Esophagus muscularis mucosa (tissue), 4 donors: ENCODE measurements around the gene POU2F2. TPM values are rescaled to one million over a fixed set of nuclear protein-coding genes. Genes with fewer than 3 reads are reported as not detected.

Experiments
- DNase-seq: peaks from one replicate; pipeline ENCODE4 v3.0.0-alpha.2; 2017; ENCODE audit errors: extremely low spot score
- H3K27ac ChIP-seq, 4 donors: fragments of 200-600 bp; sonication (generic); replicated peaks in 1 of 4; 1 replicate in 3 of 4; 2 replicates in 1 of 4; pipeline ENCODE4 v1.5.1; 2016 to 2019; ENCODE audit warnings: mild to moderate bottlenecking in 1 of 4
- H3K27me3 ChIP-seq, 4 donors: fragments of 200-600 bp; sonication (generic); one replicate each; pipeline versions ENCODE4 v1.5.1 to v1.6.0; 2016 to 2019
- H3K36me3 ChIP-seq, 4 donors: fragments of 200-600 bp; sonication (generic); one replicate each; pipeline ENCODE4 v1.5.1; 2016 to 2019
- H3K4me1 ChIP-seq, 4 donors: fragments of 200-600 bp; sonication (generic); one replicate each; pipeline ENCODE4 v1.5.1; 2016 to 2019
- H3K4me3 ChIP-seq, 4 donors: fragments of 200-600 bp; sonication (generic); 1 replicate in 2 of 4; 2 replicates in 2 of 4; pipeline ENCODE4 v1.5.1; 2016 to 2019; ENCODE audit warnings: mild to moderate bottlenecking in 4 of 4, moderate library complexity in 1 of 4
- H3K9me3 ChIP-seq, 4 donors: fragments of 200-600 bp; sonication (generic); 1 replicate in 3 of 4; 2 replicates in 1 of 4; pipeline ENCODE4 v1.5.1; 2016 to 2019
- EP300 ChIP-seq: sonication (generic); formaldehyde crosslinking; IDR thresholded peaks from one replicate; pipeline ENCODE4 v1.6.1; 2017; ENCODE audit warnings: antibody characterized with exemption
- POLR2A ChIP-seq: fragments of 450-650 bp; IDR thresholded peaks from one replicate; pipeline ENCODE4 v1.6.1; 2017; ENCODE audit warnings: antibody characterized with exemption, moderate library complexity, mild to moderate bottlenecking, low read depth
- POLR2AphosphoS5 ChIP-seq, 2 donors: sonication (generic); formaldehyde crosslinking; IDR thresholded peaks; one replicate each; pipeline ENCODE4 v1.6.1; 2017; ENCODE audit warnings: antibody characterized with exemption in 2 of 2
- WGBS: methylation state at CpG from one replicate; pipeline ENCODE4 v1.1.5; 2018; 5-methylcytosine and 5-hydroxymethylcytosine counted together
- intact Hi-C: fragments of 100-400 bp; cut with DNase I; formaldehyde crosslinking; loops from one replicate; pipeline ENCODE4 v1.15.1; 2023
- total RNA-seq, 4 donors: library from RNA; depleted of rRNA; stranded (reverse); fragments of >200 nt; gene quantifications; one replicate each; pipeline versions ENCODE4 v1.1.0 to v1.2.1, GENCODE V29; 2016
- TF ChIP-seq, protein P1 (sequence below), 3 experiments: fragments of 200-600 bp in 2 of 3; fragments of 450-650 bp in 1 of 3; sonication (generic) in 2 of 3; IDR thresholded peaks; one replicate each; pipeline ENCODE4 v1.5.1; 2017 to 2019; ENCODE audit warnings: antibody characterized with exemption in 3 of 3, mild to moderate bottlenecking in 2 of 3, moderate library complexity in 1 of 3

Gene POU2F2
- total RNA-seq, 4 donors from 2014 or later = 0.52 to 2.5 (median 1.5) TPM

DNA sequence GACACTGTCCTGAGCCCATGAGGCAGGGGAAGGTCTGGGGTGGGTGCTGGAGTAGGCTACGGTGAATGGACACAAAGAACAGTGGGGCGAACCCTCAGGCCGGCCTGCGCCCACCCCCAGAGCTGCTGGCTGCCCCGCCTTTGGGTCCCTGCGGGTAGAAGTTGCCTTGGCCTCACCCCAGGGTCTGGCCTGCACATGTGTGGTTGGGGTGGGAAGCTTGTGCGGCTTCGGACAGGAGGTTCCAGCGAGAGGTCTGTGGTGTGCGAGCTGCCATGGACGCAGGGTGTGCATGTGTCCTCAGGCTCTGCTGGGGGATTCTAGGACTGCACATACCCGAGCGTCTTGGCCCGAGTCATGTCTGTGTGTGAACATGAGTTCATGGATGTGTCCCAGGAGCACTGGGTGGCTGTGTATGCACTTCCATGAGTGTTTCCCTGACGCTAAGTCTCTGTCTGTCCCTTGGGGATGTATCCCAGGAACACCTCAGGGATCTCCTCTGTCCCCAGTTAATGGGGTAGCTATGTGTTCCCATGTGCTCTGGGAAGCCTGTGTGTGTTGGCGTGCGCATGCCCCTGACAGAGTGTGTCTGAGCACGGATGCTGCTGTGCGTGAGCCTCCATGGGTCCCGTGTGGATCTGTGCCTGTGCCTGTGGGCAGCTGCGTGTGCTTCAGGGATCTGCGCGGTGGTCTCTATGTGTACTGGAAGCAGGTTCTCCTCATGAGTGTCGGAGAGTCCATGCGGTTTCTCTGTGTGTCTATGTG is 20.8 kb upstream of the POU2F2 start:
- 88% methylated on average over 24 of the region's 25 CpGs for WGBS
- peaks cover 0 to 87% (median 23%) of the 10 kb centered on the region in 4 donors for H3K27me3 ChIP-seq

DNA sequence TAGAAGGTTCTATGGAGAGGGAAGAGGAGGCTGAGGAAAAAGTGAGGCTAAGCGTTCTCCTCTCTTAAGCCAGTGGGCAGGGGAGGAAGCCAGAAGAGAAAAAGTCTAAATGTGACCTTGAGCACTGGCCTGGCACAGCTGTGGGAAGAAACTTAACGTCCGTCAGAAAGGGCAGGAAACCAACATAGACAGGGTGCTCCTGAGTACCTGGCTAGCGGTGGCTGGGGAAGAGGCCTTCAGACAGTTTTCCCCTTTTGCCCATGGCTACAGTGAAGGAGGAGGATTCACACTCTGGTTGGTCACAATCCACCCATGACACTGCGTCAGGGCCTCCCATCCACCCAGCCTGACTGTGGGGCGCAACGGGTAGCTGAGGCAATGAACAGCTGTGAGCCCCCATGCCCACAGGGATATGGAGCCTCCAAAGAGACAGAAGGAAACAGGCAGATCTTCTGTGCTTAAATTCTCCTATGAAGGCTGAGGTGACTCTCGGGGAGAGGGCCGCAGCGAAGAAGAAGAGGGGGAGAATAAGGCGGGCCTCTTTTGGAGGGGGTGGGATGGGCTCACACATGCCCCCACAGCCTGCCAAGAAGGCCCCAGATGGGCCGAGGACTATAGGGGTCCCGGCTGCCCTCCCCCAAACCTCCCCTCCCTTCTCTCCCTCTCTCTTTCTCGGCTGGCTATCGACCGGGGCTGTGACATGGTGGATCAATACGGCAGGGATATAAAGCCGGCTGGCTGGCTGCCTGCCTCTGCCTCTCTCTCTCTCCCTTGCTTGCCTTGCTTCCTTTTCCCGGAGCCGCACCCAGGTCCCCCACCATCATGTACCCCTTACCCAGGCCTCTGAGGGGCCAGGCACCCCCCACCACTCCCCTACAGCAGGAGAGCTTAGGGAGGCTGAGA is 19.8 kb upstream of the POU2F2 start:
- Histone ChIP-seq H3K27ac (no peak overlapping the region), H3K4me1 (no peaks in the 10 kb centered on the region), H3K27me3 (peaks cover 0 to 92% (median 23%) of the 10 kb centered on the region in 4 donors), H3K4me3 (no peak overlapping the region), H3K9me3 (no peaks in the 10 kb centered on the region), H3K36me3 (no peaks in the 10 kb centered on the region)
- DNase-seq = no peak
- intact Hi-C loops = no loop called here
- TF ChIP-seq, protein P1, sequence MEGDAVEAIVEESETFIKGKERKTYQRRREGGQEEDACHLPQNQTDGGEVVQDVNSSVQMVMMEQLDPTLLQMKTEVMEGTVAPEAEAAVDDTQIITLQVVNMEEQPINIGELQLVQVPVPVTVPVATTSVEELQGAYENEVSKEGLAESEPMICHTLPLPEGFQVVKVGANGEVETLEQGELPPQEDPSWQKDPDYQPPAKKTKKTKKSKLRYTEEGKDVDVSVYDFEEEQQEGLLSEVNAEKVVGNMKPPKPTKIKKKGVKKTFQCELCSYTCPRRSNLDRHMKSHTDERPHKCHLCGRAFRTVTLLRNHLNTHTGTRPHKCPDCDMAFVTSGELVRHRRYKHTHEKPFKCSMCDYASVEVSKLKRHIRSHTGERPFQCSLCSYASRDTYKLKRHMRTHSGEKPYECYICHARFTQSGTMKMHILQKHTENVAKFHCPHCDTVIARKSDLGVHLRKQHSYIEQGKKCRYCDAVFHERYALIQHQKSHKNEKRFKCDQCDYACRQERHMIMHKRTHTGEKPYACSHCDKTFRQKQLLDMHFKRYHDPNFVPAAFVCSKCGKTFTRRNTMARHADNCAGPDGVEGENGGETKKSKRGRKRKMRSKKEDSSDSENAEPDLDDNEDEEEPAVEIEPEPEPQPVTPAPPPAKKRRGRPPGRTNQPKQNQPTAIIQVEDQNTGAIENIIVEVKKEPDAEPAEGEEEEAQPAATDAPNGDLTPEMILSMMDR (IDR thresholded peaks at IDR 0.05) = no peak
- no peak for TF ChIP-seq POLR2A
- TF ChIP-seq POLR2AphosphoS5 (IDR thresholded peaks at IDR 0.05) = no peak
- no peak for TF ChIP-seq EP300
- WGBS = 62% methylated on average over 19 of the region's 20 CpGs

More for the DNA sequence above, 20.8 kb upstream of the POU2F2 start:
- H3K9me3 ChIP-seq = no peaks in the 10 kb centered on the region
- intact Hi-C loops = no loop called here
- no peak overlapping the region for H3K4me3 ChIP-seq
- H3K4me1 ChIP-seq = no peaks in the 10 kb centered on the region
- no peak for DNase-seq
- H3K27ac ChIP-seq = no peak overlapping the region
- TF ChIP-seq, protein P1 (IDR thresholded peaks at IDR 0.05) = no peak
- TF ChIP-seq POLR2A = no peak
- no peak for TF ChIP-seq EP300
- no peak for TF ChIP-seq POLR2AphosphoS5 (IDR thresholded peaks at IDR 0.05)
- H3K36me3 ChIP-seq = no peaks in the 10 kb centered on the region

DNA sequence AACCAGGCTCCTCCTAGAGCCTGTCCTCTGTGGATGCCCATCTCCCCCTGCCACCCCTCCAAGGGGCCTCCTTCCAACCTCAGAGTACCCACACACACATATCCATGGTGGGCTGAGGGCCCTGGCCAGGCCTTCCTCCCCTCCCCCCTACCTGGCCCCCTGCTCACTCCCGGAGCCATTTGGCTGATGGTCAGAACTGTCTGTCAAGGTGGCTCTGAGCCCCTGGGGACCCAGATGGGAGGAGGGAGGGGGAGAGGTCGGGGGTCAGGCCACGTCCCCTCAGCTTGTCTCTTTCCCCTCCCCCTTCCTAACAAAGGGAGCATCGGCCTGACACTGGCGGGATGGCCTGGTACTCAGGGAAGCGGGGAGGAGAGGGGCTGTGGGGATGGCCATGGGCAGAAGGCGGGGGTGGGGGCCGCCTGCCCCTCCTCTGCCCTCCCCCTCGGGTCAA is 18.7 kb upstream of the POU2F2 start:
- 16% methylated on average over 9 of the region's 9 CpGs for WGBS
- TF ChIP-seq POLR2A = no peak
- TF ChIP-seq POLR2AphosphoS5 (IDR thresholded peaks at IDR 0.05) = no peak
- H3K4me1 ChIP-seq = no peaks in the 10 kb centered on the region
- H3K36me3 ChIP-seq = no peaks in the 10 kb centered on the region
- no peak for DNase-seq
- intact Hi-C loops = no loop called here
- no peak overlapping the region for H3K4me3 ChIP-seq
- no peaks in the 10 kb centered on the region for H3K9me3 ChIP-seq
- no peak overlapping the region for H3K27ac ChIP-seq
- peaks cover 0 to 83% (median 23%) of the 10 kb centered on the region in 4 donors for H3K27me3 ChIP-seq

DNA sequence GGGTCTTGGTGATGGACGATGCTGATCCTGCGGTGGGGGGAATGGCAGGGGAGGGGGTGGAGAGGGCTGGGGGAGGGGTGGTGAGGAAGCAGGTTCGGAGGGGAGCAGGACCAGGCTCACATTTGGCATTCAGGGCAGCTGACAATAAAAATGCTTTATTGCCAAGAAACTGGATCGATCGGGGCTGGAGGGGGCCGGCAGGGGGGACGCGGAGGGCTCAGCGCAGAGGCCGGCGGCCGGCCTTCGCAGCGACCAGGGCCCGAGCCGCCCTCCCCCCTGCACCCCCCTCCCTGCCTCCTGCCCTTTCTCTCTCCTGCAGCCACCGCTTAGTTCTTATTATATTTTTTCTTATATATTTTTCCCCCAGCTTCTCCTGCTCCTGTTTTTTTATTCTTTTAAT is 18.1 kb upstream of the POU2F2 start:
- Histone ChIP-seq H3K36me3 (no peaks in the 10 kb centered on the region), H3K4me1 (no peaks in the 10 kb centered on the region), H3K4me3 (no peak overlapping the region), H3K27ac (no peak overlapping the region), H3K9me3 (no peaks in the 10 kb centered on the region), H3K27me3 (peaks cover 0 to 81% (median 23%) of the 10 kb centered on the region in 4 donors)
- intact Hi-C loops = no loop called here
- no peak for DNase-seq
- TF ChIP-seq POLR2AphosphoS5 (IDR thresholded peaks at IDR 0.05) (no peak), POLR2A (no peak), EP300 (no peak)
- TF ChIP-seq, protein P1 (IDR thresholded peaks at IDR 0.05) = no peak
- WGBS = 21% methylated on average over 17 of the region's 17 CpGs
